Stomach (tissue), 4 donors: ENCODE data around the gene SLC25A20.

Experiments
- POLR2A ChIP-seq, 4 donors: fragments of 450-650 bp; IDR thresholded peaks; one replicate each; pipeline ENCODE4 v1.6.1; 2016; ENCODE audit warnings: antibody characterized with exemption in 4 of 4, control low read depth in 2 of 4, mild to moderate bottlenecking in 1 of 4, moderate library complexity in 1 of 4
- TF ChIP-seq, protein P1 (sequence below), 7 experiments: fragments of 450-650 bp in 4 of 7; fragments of 200-600 bp in 3 of 7; sonication (generic) in 3 of 7; IDR thresholded peaks; one replicate each; pipeline ENCODE4 v1.5.1; 2016 to 2019; ENCODE audit warnings: antibody characterized with exemption in 7 of 7, control low read depth in 2 of 7, mild to moderate bottlenecking in 1 of 7

GRCh38 chr3:48858709-48859108, 40.0 kb downstream of the SLC25A20 start:
- no peak for TF ChIP-seq POLR2A (IDR thresholded peaks at IDR 0.05)
- TF ChIP-seq, protein P1, sequence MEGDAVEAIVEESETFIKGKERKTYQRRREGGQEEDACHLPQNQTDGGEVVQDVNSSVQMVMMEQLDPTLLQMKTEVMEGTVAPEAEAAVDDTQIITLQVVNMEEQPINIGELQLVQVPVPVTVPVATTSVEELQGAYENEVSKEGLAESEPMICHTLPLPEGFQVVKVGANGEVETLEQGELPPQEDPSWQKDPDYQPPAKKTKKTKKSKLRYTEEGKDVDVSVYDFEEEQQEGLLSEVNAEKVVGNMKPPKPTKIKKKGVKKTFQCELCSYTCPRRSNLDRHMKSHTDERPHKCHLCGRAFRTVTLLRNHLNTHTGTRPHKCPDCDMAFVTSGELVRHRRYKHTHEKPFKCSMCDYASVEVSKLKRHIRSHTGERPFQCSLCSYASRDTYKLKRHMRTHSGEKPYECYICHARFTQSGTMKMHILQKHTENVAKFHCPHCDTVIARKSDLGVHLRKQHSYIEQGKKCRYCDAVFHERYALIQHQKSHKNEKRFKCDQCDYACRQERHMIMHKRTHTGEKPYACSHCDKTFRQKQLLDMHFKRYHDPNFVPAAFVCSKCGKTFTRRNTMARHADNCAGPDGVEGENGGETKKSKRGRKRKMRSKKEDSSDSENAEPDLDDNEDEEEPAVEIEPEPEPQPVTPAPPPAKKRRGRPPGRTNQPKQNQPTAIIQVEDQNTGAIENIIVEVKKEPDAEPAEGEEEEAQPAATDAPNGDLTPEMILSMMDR (IDR thresholded peaks at IDR 0.05) = no peak
